Smooth muscle cell (in vitro differentiated cells): Measurements from ENCODE around the gene ATP4B. TPM values are rescaled to one million over a fixed set of nuclear protein-coding genes. Genes with fewer than 3 reads are reported as not detected.

Experiments
- DNase-seq: peaks from one replicate; lab custom pipeline; 2025; ENCODE audit not compliant: unreplicated experiment; lab: John Stamatoyannopoulos, UW
- H2AFZ ChIP-seq: fragments of 200-600 bp; sonication (generic); 2 replicates; pipeline ENCODE4 v1.6.0; 2016; ENCODE audit warnings: antibody characterized with exemption, low read depth, mild to moderate bottlenecking
- H3F3A ChIP-seq: fragments of 200-600 bp; sonication (generic); 2 replicates; pipeline ENCODE4 v1.6.0; 2017; ENCODE audit warnings: antibody characterized with exemption, low read depth
- H3K27ac ChIP-seq: fragments of 200-600 bp; sonication (generic); 2 replicates; pipeline ENCODE4 v1.5.1; 2016; ENCODE audit warnings: low read depth, mild to moderate bottlenecking
- H3K27me3 ChIP-seq: fragments of 200-600 bp; sonication (generic); 2 replicates; pipeline ENCODE4 v1.6.1; 2016; ENCODE audit warnings: low read depth, mild to moderate bottlenecking
- H3K36me3 ChIP-seq: fragments of 200-600 bp; sonication (generic); 2 replicates; pipeline ENCODE4 v1.5.1; 2016; ENCODE audit warnings: low read depth
- H3K4me1 ChIP-seq: fragments of 200-600 bp; sonication (generic); 2 replicates; pipeline ENCODE4 v1.5.1; 2016; ENCODE audit warnings: low read depth
- H3K4me2 ChIP-seq: fragments of 200-600 bp; sonication (generic); 2 replicates; pipeline ENCODE4 v1.6.0; 2016; ENCODE audit warnings: mild to moderate bottlenecking
- H3K4me3 ChIP-seq: fragments of 200-600 bp; sonication (generic); 2 replicates; pipeline ENCODE4 v1.5.1; 2016; ENCODE audit warnings: mild to moderate bottlenecking
- H3K79me2 ChIP-seq: fragments of 200-600 bp; sonication (generic); 2 replicates; pipeline ENCODE4 v1.6.0; 2016; ENCODE audit warnings: low read depth, mild to moderate bottlenecking
- H3K9ac ChIP-seq: fragments of 200-600 bp; sonication (generic); 2 replicates; pipeline ENCODE4 v1.6.0; 2016; ENCODE audit warnings: low read depth
- H3K9me3 ChIP-seq: fragments of 200-600 bp; sonication (generic); replicated peaks from 2 replicates; pipeline ENCODE4 v1.5.1; 2016; ENCODE audit warnings: low read depth
- H4K20me1 ChIP-seq: fragments of 200-600 bp; sonication (generic); 2 replicates; pipeline ENCODE4 v1.6.0; 2016; ENCODE audit warnings: low read depth
- CTCF ChIP-seq: fragments of 200-600 bp; sonication (generic); IDR thresholded peaks from 2 replicates; pipeline ENCODE4 v1.5.1; 2017; ENCODE audit warnings: borderline replicate concordance, mild to moderate bottlenecking, antibody characterized with exemption; ENCODE audit not compliant: insufficient read depth, poor library complexity, severe bottlenecking
- WGBS: methylation state at CpG from one replicate; pipeline ENCODE4 v1.1.7; 2016; ENCODE audit warnings: low lambda C conversion rate; 5-methylcytosine and 5-hydroxymethylcytosine counted together
- polyA plus RNA-seq: library from polyadenylated mRNA; unstranded; fragments of >200 nt; fragmentation: Nextera tagmentation; extraction: Ambion mirVana; gene quantifications from 2 replicates; pipeline ENCODE4 v1.2.1, GENCODE V29; 2016
- total RNA-seq: library from RNA; depleted of rRNA; stranded (reverse); fragments of >200 nt; gene quantifications from 2 replicates; pipeline ENCODE4 v1.2.3, GENCODE V29; 2014

The ATP4B gene
- total and polyA plus RNA-seq, 2 experiments from 2014 or later = not detected

- Histone ChIP-seq H3K9me3 (no peaks in the 10 kb centered on the region), H3K4me2 (no peak overlapping the region), H3K27ac (no peak overlapping the region), H3K79me2 (peaks cover 8% of the 10 kb centered on the region), H3F3A (no peaks in the 10 kb centered on the region), H4K20me1 (peaks cover 31% of the 10 kb centered on the region), H2AFZ (no peak overlapping the region), H3K36me3 (no peaks in the 10 kb centered on the region), H3K4me3 (no peak overlapping the region), H3K9ac (no peak overlapping the region), H3K4me1 (no peaks in the 10 kb centered on the region), H3K27me3 (no peaks in the 10 kb centered on the region)
- 98% methylated on average over 38 of the region's 38 CpGs for whole genome bisulfite sequencing
- DNase-seq = no peak
- TF ChIP-seq CTCF = no peak
These were observed 25.1 kb downstream of the ATP4B start for GRCh38 chr13:113632706-113633484.

DNA sequence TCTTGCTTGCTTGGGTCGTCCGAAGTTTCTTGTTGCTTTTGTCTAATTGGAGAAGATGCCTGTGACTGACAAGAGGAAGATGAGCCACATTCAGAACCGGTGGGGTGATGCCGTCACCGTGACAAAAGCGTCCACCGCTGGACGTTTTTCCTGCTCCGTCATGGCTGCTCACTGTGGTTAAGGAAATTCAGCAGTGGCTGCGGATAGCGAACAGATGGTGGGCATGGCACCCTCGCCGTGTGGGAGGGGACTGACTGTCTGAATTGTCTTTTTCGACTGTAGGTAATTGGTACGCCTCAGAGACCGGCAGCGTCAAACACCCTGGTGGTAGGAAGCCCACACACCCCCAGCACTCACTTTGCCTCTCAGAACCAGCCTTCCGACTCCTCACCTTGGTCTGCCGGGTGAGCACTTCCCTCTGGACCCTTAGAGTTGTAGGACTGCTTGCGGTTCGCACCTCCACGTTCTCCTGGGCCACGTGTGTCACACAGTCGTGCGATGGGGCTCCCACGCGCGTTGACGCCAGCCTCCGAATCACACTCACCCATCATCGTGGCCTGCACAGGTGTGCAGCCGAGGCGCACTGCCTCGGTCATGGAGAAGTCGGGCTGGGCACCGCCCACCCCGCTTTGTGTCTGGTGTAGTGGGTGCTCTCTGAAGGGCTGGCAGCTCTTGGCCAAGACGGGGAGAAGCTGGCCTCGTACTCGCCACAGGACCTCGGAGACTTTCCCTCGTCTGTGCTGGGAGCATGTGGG is 26.5 kb downstream of the ATP4B start:
- no peaks in the 10 kb centered on the region for H3K4me1 ChIP-seq
- DNase-seq = no peak
- no peak overlapping the region for H3K27ac ChIP-seq
- peaks cover 41% of the 10 kb centered on the region for H4K20me1 ChIP-seq
- H3F3A ChIP-seq = no peaks in the 10 kb centered on the region
- H2AFZ ChIP-seq = no peak overlapping the region
- H3K9ac ChIP-seq = no peak overlapping the region
- no peak for TF ChIP-seq CTCF
- H3K4me2 ChIP-seq = no peak overlapping the region
- H3K4me3 ChIP-seq = no peak overlapping the region
- H3K79me2 ChIP-seq = peaks cover 8% of the 10 kb centered on the region
- H3K9me3 ChIP-seq = no peaks in the 10 kb centered on the region
- WGBS = 98% methylated on average over 42 of the region's 42 CpGs
- no peaks in the 10 kb centered on the region for H3K27me3 ChIP-seq
- H3K36me3 ChIP-seq = no peaks in the 10 kb centered on the region

GRCh38 chr13:113630804-113631203 is 27.2 kb downstream of the ATP4B start:
- H3F3A ChIP-seq = no peaks in the 10 kb centered on the region
- no peak overlapping the region for H3K4me3 ChIP-seq
- no peaks in the 10 kb centered on the region for H3K27me3 ChIP-seq
- no peaks in the 10 kb centered on the region for H3K9me3 ChIP-seq
- H3K27ac ChIP-seq = no peak overlapping the region
- H3K36me3 ChIP-seq = no peaks in the 10 kb centered on the region
- 92% methylated on average over 6 of the region's 6 CpGs for WGBS
- H4K20me1 ChIP-seq = peaks cover 48% of the 10 kb centered on the region
- no peak for TF ChIP-seq CTCF
- H2AFZ ChIP-seq = no peak overlapping the region
- H3K4me1 ChIP-seq = no peaks in the 10 kb centered on the region
- H3K4me2 ChIP-seq = no peak overlapping the region
- DNase-seq = no peak
- H3K9ac ChIP-seq = no peak overlapping the region
- peaks cover 8% of the 10 kb centered on the region for H3K79me2 ChIP-seq
